ENCODE data around the gene TTC33.
"Not testable (repeated sequence)": the region's sequence is repeated elsewhere in the genome, so short reads cannot be mapped to it uniquely, and the experiment has no call there.

The TTC33 gene

DNA sequence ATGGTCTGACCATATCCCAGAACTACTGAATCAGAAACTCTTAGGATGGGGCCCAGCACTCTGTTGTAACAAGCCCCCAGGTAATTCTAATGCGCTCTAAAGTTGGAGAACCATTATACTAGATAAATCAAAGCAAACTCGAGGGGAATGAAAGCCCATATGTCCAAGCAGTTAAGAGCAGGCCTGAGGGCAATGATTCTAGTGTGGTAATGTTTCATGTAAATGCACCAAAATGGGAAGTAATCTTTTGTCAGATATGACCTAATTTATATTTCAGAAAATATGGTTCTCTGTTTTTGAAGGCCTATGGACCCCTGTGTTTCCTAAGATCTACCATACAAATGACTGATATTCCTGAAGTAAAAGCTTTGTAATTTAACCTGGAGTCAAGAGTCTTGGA, 184.0 kb downstream of the TTC33 start:
- no peak for DNase-seq (ENCODE audit: low read depth in 2 of 2)

- DNase-seq (ENCODE audit: low read depth in 2 of 2): no peak
Observed at GRCh38 chr5:40570408-40571129, 185.2 kb downstream of the TTC33 start.

DNA sequence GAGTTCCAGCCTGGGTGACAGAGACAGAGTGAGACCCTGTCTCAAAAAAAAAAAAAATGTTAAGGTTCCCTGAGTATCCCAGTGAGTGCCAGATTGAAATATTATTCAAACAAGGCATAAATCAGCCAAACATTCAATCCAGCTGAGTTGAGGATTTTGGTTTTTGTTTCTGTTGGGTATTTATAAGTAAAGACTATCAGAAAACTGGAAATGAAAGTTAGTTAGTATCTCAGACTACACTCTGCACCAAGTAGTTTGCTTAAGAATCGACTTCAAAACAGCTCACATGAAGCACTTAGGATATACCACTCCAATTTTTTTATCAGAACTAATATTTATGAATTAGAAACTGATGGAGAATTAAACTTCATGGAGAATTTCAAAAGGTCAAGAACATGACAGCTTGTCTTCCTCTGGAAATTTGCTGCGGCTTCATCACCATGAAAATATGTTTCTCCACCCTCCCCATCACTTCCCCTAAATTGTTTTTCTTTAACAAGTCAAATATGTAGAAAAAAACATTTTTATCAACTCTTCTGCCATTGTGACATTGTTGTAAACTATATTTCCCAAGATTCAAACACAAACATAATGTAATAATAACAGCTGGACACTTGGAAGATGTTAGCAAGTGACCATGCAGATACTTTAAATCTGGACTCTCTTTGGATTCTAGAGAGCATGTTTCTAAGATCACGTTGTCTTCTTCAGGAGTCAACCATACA, 186.1 kb downstream of the TTC33 start:
- DNase-seq (ENCODE audit: low read depth in 2 of 2): no peak

DNA sequence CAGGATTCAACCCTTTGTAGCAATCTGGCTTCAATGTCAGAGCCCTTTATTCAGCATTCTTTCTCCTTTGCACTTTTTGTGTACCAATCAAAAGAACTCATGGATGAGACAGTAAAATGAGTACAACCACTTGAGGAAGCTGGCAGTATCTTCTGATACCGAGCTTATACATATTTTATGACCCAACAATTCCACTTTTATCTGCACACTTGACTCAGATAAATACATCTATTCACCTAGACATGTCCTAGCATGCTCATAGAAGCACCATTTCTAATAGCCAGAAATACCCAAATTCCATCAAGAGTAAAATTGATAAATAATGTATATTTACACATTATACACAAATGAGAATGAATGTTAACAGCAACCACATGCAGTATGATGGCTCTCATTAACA, 187.2 kb downstream of the TTC33 start:
- no peak for DNase-seq (ENCODE audit: low read depth in 2 of 2)

- not testable (repeated sequence) for DNase-seq (ENCODE audit: low read depth in 2 of 2)
Observed at GRCh38 chr5:40563173-40563572, 192.6 kb downstream of the TTC33 start.

DNA sequence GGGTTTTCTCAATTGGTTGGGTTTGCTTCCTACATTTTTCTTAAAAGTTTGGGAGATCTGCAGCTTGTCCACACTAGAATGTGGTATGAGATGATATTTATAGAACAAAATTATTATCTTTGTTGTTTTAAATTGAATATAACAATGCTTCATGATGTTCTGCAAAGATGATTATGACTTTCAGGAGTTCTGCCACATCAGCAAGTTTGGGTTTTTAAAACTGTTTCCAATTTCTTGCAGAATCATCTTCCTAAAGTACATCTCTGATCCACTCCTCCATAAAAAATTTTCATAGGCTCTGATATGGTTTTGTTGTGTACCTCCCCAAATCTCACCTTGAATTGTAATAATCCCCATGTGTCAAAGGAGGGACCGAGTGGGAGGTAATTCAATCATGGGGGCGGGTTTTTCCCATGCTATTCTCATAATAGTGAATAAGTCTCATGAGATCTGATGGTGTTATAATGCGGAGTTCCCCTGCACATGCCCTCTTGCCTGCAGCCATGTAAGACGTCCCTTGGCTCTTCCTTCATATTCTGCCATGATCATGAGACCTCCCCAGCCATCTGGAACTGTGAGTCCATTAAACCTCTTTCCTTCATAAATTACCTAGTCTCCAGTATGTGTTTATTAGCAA, 195.2 kb downstream of the TTC33 start:
- no peak for DNase-seq (ENCODE audit: low read depth in 2 of 2)

GRCh38 chr5:40559306-40559705, 196.5 kb downstream of the TTC33 start:
- no peak for DNase-seq (ENCODE audit: low read depth in 2 of 2)

GRCh38 chr5:40557501-40557900, 198.3 kb downstream of the TTC33 start:
- no peak for DNase-seq (ENCODE audit: low read depth in 2 of 2)

GRCh38 chr5:40556811-40557210, 198.9 kb downstream of the TTC33 start:
- DNase-seq (ENCODE audit: low read depth in 2 of 2): no peak

DNA sequence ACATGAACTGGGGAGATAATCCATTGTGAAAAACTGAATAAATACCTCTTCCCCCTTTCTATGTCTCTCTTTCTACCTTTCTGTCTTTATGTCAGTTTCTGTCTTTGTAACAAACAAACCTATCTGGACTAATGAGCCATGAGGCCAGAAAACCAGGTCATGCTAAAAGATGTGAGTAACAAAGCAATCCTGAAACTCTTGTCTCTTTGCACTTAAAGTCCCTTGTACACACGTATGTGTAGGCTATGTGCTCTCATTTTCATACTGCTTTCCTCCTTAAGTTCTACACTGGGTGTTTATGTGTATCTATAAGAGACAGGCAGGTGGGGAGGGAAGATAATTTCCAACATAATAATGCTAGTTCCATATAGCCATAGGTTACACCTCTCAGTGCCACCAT, 199.9 kb downstream of the TTC33 start:
- DNase-seq (ENCODE audit: low read depth in 2 of 2): no peak

DNA sequence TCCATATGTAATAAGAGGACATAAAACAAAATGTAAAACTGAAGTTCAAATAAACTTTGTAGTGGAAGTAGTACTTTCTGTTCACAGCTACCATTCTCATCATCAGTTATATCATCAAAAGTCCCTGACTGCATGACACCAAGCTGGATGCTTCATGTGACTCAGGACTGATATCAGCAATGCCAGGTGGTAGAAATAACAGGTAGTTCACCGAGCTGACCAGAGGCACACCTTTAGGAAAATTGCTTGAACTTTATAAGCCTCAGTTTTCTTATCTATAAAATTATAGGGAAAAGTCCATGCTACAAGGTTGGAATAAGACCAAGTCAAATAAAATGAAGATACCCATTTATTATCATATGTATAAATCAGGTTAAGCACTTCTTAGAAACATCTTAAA, 200.9 kb downstream of the TTC33 start:
- no peak for DNase-seq (ENCODE audit: low read depth in 2 of 2)

- no peak for DNase-seq (ENCODE audit: low read depth in 2 of 2)
Observed at GRCh38 chr5:40554054-40554453, 201.7 kb downstream of the TTC33 start.

- no peak for DNase-seq (ENCODE audit: low read depth in 2 of 2)
Observed at GRCh38 chr5:40552981-40553380, 202.8 kb downstream of the TTC33 start.

DNA sequence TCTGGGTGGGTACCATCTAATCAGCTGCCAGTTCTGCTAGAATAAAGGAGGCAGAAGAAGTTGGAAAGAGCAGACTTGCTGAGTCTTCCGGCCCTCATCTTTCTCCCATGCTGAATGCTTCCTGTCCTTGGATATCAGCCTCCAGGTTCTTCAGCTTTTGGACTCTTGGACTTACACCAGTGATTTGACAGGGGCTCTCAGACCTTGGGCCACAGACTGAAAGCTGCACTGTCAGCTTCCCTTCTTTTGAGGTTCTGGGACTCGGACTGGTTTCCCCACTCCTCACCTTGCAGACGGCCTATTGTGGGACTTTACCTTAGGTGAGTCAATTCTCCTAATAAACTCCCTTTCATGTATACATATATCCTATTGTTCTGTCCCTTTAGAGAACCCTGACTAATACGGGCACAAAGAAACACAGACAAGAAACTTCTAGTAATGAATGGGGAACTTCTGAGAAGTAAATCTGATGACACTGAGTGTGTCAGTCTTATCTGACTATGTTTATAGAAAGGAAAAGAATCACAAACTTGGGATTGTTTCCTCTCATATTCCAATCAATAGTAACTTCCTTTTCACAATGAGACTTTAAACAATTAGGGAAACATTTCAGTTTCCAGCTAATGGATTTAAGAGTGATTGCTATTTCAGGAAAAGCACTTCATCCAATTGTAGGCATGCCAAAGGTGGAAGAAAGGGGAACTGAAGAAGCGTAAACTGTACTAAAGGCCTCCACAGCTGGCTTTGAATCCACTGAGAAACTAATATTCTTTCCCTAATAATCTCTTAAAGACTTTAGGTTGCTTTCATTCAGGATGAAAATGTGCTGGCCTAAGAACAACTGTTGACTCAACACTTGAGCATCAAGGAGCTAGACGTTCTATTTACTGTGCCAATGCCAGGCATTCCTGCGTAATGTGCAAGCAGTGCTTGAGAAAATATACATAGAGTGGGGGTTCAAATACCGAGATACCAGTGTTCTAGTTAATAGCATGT, 204.0 kb downstream of the TTC33 start:
- DNase-seq (ENCODE audit: low read depth in 2 of 2): no peak

DNA sequence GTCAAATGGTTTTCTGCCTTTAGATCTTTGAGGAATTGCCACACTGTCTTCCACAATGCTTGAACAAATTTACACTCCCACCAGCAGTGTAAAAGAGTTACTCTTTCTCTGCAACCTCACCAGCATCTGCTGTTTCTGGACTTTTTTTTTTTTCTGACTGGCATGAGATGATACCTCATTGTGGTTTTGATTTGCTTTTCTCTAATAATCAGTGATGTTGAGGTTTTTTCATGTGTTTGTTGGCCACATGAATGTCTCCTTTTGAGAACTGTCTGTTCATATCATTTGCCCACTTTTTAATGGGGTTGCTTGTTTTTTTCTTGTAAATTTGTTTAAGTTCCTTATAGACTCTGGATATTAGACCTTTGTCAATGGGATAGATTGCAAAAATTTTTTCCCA, 205.3 kb downstream of the TTC33 start:
- DNase-seq (ENCODE audit: low read depth in 2 of 2): no peak

- no peak for DNase-seq (ENCODE audit: low read depth in 2 of 2)
Observed at GRCh38 chr5:40549616-40550015, 206.1 kb downstream of the TTC33 start.

- DNase-seq (ENCODE audit: low read depth in 2 of 2): no peak
Observed at GRCh38 chr5:40547994-40548575, 207.7 kb downstream of the TTC33 start.

DNA sequence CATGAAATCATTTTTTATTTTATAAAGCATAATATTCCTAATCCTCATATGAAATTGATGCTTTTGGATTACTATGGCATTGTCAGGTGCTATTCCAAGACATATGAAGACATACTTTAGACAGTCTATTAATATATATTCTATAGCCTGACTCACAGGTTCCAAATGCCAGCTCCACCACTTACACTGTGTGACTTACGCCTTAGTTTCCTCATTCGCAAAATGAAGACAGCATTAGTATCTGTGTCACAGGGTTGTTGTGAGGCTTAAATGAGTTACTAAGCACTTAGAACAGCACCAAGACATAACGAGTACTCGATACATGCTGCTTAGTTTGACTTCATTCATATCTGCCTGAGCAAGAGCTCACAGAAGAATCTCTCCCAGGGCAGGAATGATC, 208.2 kb downstream of the TTC33 start:
- DNase-seq (ENCODE audit: low read depth in 2 of 2): no peak

DNA sequence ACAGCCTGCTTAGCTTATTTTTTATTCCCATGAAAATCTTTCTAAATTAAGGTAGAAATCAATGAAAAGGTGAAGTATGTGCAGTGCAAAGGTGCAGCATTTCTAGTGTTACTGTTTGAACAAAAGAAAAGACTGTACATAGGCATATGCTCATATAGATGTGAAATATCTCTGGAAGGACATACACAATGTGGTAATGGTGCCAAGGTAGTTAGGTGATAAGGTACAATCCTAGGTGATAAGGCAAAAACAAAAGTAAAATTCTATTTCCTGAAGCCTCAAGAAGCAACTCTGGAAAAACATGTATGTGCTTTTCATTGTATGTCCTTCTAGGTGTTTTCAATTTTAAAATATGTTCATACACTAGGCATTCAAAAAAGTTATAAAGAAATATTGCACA, 215.5 kb downstream of the TTC33 start:
- no peak for DNase-seq (ENCODE audit: low read depth in 2 of 2)

DNA sequence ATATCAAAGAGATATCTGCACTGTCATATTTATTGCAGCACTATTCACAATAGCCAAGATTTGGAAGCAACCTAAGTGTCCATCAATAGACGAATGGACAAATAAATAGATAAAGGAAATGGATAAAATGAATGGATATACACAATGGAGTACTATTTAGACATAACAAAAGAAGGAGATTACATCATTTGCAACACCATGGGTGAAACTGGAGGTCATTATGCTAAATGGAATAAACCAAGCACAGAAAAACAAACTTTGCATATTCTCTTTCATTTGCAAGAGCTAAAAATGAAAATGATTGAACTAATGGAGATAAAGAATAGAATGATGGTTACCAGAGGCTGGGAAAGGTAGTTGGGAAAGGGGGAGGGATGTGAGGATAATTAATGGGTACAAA, 231.1 kb downstream of the TTC33 start:
- no peak for DNase-seq (ENCODE audit: low read depth in 2 of 2)

DNA sequence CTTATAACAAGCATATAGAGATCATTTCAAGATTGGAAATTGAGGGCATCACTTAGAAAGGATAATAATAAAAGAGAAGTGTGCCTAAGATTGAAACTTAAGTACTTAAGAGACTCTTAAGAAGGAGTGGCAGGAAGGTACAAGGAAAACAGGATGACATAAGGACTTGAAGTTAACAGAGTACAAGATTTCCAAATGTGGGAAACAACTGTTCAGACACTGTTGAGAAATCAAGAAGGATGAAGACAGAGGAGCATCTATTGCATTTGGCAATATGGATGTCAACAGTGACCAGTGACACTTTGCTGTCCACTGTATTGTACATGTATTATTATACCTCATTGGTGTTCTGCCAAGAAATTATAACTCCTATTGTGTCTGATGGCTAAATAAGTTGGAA, 233.8 kb downstream of the TTC33 start:
- DNase-seq (ENCODE audit: low read depth in 2 of 2): no peak
